ENCODE data around the gene TMEM184A. TPM values are rescaled to one million over a fixed set of nuclear protein-coding genes. Genes with fewer than 3 reads are reported as not detected.

TMEM184A gene
- total RNA-seq, 1 donor from 2014 or later = not detected

DNA sequence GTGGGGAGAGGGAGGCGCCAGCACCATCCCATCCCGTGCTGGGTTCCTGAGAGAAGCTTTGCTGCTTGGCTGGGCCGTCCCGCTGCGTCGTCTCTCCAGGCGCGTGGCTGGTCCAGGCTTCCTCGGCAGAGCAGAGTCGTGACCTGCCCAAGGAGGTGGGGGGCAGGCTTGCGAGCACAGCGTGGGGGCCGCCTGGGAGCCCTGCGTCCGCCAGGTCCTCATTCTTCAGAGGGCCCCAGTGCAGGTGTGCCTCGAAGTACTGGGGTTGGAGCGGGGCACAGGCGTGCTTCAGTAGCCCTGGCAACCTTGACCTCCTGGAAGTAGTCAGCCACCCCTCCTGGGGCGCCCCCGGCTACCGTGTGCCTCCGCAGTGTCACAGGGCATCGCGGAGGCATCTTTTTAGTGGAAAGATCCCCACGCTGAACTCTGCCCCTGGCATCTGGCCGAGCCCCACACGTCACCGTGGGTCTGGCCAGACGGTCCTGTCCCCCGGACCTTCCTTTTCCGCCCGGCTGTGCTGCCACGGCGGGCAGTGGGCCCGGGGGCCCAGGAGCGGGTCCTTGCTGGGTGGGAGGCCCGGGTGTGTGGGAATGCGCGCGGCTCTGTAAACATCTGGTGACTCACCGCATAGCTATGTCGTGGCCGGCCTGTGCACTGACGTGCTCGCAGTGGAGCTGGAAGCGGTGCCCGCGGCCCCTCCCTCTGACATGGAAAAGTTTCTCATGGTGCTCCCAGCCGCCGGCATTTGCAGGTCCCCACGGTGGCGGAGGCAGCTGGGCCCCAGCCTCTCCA, 19.1 kb downstream of the TMEM184A start:
- peaks cover 37% of the 10 kb centered on the region for H3K27me3 Mint-ChIP-seq (ENCODE audit: low read depth)
- DNase-seq (ENCODE audit: low read depth, low spot score) = peak; percentile 60
- H3K27ac Mint-ChIP-seq (ENCODE audit: unreplicated experiment) = no peak overlapping the region
- TF ChIP-seq, protein P1, sequence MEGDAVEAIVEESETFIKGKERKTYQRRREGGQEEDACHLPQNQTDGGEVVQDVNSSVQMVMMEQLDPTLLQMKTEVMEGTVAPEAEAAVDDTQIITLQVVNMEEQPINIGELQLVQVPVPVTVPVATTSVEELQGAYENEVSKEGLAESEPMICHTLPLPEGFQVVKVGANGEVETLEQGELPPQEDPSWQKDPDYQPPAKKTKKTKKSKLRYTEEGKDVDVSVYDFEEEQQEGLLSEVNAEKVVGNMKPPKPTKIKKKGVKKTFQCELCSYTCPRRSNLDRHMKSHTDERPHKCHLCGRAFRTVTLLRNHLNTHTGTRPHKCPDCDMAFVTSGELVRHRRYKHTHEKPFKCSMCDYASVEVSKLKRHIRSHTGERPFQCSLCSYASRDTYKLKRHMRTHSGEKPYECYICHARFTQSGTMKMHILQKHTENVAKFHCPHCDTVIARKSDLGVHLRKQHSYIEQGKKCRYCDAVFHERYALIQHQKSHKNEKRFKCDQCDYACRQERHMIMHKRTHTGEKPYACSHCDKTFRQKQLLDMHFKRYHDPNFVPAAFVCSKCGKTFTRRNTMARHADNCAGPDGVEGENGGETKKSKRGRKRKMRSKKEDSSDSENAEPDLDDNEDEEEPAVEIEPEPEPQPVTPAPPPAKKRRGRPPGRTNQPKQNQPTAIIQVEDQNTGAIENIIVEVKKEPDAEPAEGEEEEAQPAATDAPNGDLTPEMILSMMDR (conservative IDR thresholded peaks at IDR 0.05) = no peak
- peaks cover 20% of the 10 kb centered on the region for H3K4me1 Mint-ChIP-seq
- H3K9me3 Mint-ChIP-seq = no peaks in the 10 kb centered on the region
- H3K36me3 Mint-ChIP-seq (ENCODE audit: low read depth) = no peaks in the 10 kb centered on the region
- H3K4me3 Mint-ChIP-seq = peak overlapping the region; percentile 8

DNA sequence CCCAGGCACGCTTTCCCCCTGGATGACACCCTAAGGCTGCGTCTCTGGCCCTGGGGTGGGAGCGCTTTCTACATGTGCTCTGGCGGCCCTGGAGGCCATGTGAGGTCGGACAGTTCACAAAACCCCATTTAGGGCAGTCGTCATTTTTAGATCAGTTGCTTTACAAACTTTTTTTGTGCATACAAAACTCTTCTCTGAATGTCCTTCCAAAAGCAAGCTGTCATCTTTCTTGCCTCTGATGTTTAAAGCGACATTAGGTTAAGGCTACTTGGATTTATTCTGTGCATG, 19.6 kb downstream of the TMEM184A start:
- H3K27me3 Mint-ChIP-seq (ENCODE audit: low read depth) = peaks cover 43% of the 10 kb centered on the region
- H3K9me3 Mint-ChIP-seq = no peaks in the 10 kb centered on the region
- no peak for DNase-seq (ENCODE audit: low read depth, low spot score)
- no peaks in the 10 kb centered on the region for H3K36me3 Mint-ChIP-seq (ENCODE audit: low read depth)
- no peak overlapping the region for H3K27ac Mint-ChIP-seq (ENCODE audit: unreplicated experiment)
- H3K4me1 Mint-ChIP-seq = peaks cover 26% of the 10 kb centered on the region
- peak overlapping the region; percentile 8 for H3K4me3 Mint-ChIP-seq
- TF ChIP-seq, protein P1 (conservative IDR thresholded peaks at IDR 0.05) = no peak

DNA sequence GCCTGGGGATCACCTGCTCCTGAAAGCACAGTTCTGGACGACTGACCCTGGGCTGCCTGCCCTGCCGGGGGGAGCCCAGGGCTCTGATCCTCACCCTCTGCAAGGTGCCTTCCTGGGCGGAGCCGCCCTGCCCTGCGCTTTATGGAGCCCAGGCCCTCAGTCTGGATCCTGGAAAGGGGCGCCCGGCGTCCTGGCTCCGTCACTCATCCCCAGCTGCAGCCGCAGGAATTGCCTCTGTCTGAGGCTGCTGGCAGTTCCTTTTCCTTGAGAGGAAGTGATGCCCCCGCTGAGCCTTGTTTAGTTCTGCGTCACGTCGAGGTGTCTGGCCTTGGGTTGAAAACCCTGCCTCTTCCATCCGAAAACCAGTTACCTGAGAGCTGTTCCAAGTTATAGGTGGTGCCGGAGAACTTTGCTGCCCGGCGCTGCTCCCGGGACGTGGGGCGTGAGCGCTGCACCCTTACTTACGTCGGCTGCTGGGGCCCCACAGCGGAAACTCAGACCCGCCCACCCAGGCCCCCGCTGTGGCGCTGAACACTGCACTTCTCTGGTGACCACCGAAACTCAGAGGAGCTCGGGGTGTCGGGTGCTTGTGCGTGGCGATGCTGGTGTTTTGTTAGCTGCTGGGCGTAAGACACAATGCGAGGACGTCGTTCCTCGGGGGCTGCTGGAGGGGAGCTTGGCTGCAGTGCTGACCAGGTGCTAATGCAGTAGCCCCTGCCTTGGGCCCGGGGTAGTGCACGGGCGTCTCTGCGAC, 20.1 kb downstream of the TMEM184A start:
- Mint-ChIP-seq H3K9me3 (no peaks in the 10 kb centered on the region), H3K4me3 (peak overlapping the region; percentile 8), H3K27me3 (ENCODE audit: low read depth) (peaks cover 44% of the 10 kb centered on the region), H3K4me1 (peaks cover 26% of the 10 kb centered on the region), H3K36me3 (ENCODE audit: low read depth) (no peaks in the 10 kb centered on the region), H3K27ac (ENCODE audit: unreplicated experiment) (no peak overlapping the region)
- TF ChIP-seq, protein P1 (conservative IDR thresholded peaks at IDR 0.05) = no peak
- no peak for DNase-seq (ENCODE audit: low read depth, low spot score)

DNA sequence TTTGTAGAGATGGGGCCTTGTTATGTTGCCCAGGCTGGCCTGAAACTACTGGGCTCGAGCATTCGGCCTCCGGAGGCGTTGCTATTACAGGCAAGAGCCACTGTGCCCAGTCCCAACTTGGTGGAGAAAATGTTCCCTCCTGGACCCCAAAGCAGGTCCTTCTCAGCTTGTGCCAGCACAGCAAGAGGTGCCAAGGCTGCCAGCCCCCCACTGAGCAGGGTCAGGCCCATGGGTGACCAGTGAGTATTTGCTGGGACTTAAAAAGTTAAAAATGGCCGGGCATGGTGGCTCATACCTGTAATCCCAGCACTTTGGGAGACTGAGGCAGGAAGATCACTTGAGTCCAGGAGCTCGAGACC, 20.9 kb downstream of the TMEM184A start:
- Mint-ChIP-seq H3K36me3 (ENCODE audit: low read depth) (no peaks in the 10 kb centered on the region), H3K4me1 (peaks cover 26% of the 10 kb centered on the region), H3K27ac (ENCODE audit: unreplicated experiment) (no peak overlapping the region), H3K9me3 (no peaks in the 10 kb centered on the region), H3K27me3 (ENCODE audit: low read depth) (peaks cover 47% of the 10 kb centered on the region), H3K4me3 (no peak overlapping the region)
- TF ChIP-seq, protein P1 (conservative IDR thresholded peaks at IDR 0.05) = no peak
- DNase-seq (ENCODE audit: low read depth, low spot score) = no peak

DNA sequence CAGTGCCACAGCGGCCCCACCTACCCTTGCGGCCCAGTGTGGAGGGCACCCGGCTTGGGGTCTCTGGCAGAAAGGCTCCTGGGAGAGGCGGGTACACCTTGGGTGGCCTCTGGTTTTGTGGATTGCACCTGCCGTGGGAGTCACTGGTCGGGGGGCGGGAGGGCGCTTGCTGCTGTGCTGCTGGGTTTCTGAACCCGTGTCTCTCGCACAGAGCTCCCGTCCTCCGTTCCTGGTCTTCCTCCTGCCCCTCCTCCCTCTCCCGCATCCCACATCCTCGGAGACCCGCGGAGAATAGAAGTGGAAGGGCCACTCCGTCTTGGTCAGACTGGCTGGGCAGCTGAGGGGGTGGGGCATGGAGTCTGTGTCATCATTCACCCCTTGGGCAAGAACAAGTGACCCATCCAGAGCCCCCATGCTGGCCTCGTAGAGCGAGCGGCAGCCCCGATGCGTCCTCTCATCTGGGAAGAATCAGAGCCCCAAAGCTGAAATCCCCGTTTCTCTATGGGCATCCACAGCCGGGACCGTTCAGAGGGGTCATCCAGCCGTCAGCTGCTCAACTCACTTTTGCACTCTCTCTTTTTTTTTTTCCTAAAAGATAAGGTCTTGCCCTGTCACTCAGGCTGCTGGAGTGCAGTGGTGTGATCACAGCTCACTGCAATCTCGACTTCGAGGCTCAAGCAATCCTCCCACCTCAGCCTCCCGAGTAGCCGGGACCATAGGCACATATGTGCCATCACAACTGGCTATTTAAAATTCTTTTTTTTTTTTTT, 21.5 kb downstream of the TMEM184A start:
- no peak overlapping the region for H3K27ac Mint-ChIP-seq (ENCODE audit: unreplicated experiment)
- DNase-seq (ENCODE audit: low read depth, low spot score) = no peak
- H3K36me3 Mint-ChIP-seq (ENCODE audit: low read depth) = no peaks in the 10 kb centered on the region
- H3K27me3 Mint-ChIP-seq (ENCODE audit: low read depth) = peaks cover 50% of the 10 kb centered on the region
- peaks cover 26% of the 10 kb centered on the region for H3K4me1 Mint-ChIP-seq
- H3K4me3 Mint-ChIP-seq = no peak overlapping the region
- no peaks in the 10 kb centered on the region for H3K9me3 Mint-ChIP-seq
- TF ChIP-seq, protein P1 (conservative IDR thresholded peaks at IDR 0.05) = no peak

All from neural crest cell (in vitro differentiated cells).